22Rv1 (cell line): ENCODE measurements around the gene PARP15.

ENCODE experiments used
- H3K27ac ChIP-seq: fragments of 450-650 bp; 2 replicates; pipeline ENCODE4 v1.5.1; 2017
- CTCF ChIP-seq: fragments of 450-650 bp; IDR thresholded peaks from 2 replicates; pipeline ENCODE4 v1.5.1; 2017; ENCODE audit warnings: mild to moderate bottlenecking
- ZFX ChIP-seq: fragments of 450-650 bp; IDR thresholded peaks from 2 replicates; pipeline ENCODE4 v1.6.1; 2017; ENCODE audit warnings: antibody characterized with exemption, borderline replicate concordance

The PARP15 gene

GRCh38 chr3:122586773-122587485 is 9.5 kb downstream of the PARP15 start:
- no peak for TF ChIP-seq ZFX
- TF ChIP-seq CTCF, result no peak
- no peak overlapping the region for H3K27ac ChIP-seq

- no peak overlapping the region for H3K27ac ChIP-seq
- TF ChIP-seq CTCF (no peak), ZFX (no peak)
These were observed 10.1 kb downstream of the PARP15 start for GRCh38 chr3:122587572-122587971.

- TF ChIP-seq ZFX (no peak), CTCF (no peak)
- H3K27ac ChIP-seq, result no peak overlapping the region
These were observed 11.8 kb downstream of the PARP15 start for GRCh38 chr3:122589297-122589696.

GRCh38 chr3:122590610-122591009 is 13.2 kb downstream of the PARP15 start:
- TF ChIP-seq CTCF, result no peak
- no peak for TF ChIP-seq ZFX
- no peak overlapping the region for H3K27ac ChIP-seq

- TF ChIP-seq ZFX (no peak), CTCF (no peak)
- no peak overlapping the region for H3K27ac ChIP-seq
These were observed 16.6 kb downstream of the PARP15 start for GRCh38 chr3:122594025-122594424.

DNA sequence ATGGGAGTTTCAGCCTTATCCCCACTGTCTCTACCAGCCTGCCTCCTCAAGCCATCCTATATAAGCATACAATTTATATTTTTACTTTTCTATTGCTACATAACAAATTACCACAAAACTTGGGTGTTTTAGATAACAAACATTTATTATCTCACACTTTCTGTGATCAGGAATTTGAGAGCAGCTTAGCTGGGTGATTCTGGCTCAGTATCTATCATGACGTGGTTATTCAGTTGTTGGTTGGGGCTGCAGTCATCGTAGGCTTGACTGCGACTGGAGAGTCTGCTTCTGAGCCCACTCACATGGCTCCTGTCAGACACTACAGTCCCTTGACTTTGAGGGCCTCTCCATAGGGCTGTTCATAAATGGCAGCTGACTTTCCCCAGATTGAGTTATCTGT is 20.7 kb downstream of the PARP15 start:
- TF ChIP-seq ZFX, result no peak
- no peak for TF ChIP-seq CTCF
- H3K27ac ChIP-seq, result no peak overlapping the region

DNA sequence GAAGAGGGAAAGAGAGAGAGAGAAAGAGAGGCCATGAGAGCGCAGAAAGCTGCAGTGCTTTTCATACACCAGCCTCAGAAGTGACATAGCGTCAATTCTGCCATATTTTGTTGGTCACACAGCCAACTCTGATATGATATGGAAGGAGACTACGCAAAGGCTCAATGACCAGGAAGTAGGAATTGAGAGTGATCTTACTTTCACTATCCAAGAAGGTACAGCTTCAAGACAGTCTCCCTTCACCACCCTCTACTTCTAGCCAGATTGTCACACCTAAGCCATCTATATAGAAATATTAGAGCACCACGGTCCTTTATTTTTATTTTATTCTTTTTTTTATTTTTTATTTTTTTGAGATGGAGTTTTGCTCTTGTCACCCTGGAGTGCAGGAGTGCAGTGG is 21.1 kb downstream of the PARP15 start:
- no peak for TF ChIP-seq CTCF
- TF ChIP-seq ZFX, result no peak
- H3K27ac ChIP-seq, result no peak overlapping the region
